Adrenal gland (tissue), 12 donors: ENCODE data around the gene SGSM1. TPM values are rescaled to one million over a fixed set of nuclear protein-coding genes. Genes with fewer than 3 reads are reported as not detected.
A peak's percentile ranks its signal among the peaks of the same experiment; 100 is the strongest.

Source experiments
- DNase-seq, 7 donors: peaks; one replicate each; pipeline ENCODE4 v3.0.0-alpha.2; 2019 to 2020
- H3K27ac ChIP-seq, 5 donors: fragments of 200-600 bp; sonication (generic) in 4 of 5; 1 replicate in 3 of 5; 2 replicates in 2 of 5; pipeline versions ENCODE4 v1.5.1 to v1.8.0; 2016 to 2020; ENCODE audit warnings: mild to moderate bottlenecking in 1 of 5
- H3K27me3 ChIP-seq: fragments of 200-600 bp; 2 replicates; pipeline ENCODE4 v1.8.0; 2021
- H3K36me3 ChIP-seq, 2 donors: fragments of 200-600 bp; replicated peaks in 1 of 2; 1 replicate in 1 of 2; 2 replicates in 1 of 2; pipeline versions ENCODE4 v1.5.1 to v1.8.0; 2018 to 2022
- H3K4me1 ChIP-seq, 2 donors: fragments of 200-600 bp; replicated peaks in 1 of 2; 1 replicate in 1 of 2; 2 replicates in 1 of 2; pipeline versions ENCODE4 v1.5.1 to v1.8.0; 2018 to 2021
- H3K4me3 ChIP-seq, 4 donors: fragments of 200-600 bp; sonication (generic) in 3 of 4; one replicate each; pipeline ENCODE4 v1.5.1; 2016 to 2018
- H3K9me3 ChIP-seq, 3 donors: fragments of 200-600 bp; sonication (generic) in 1 of 3; replicated peaks in 1 of 3; 1 replicate in 2 of 3; 2 replicates in 1 of 3; pipeline versions ENCODE4 v1.5.1 to v1.8.0; 2016 to 2021
- POLR2A ChIP-seq, 2 donors: fragments of 450-650 bp; IDR thresholded peaks; one replicate each; pipeline ENCODE4 v1.6.1; 2017; ENCODE audit warnings: antibody characterized with exemption in 2 of 2, mild to moderate bottlenecking in 2 of 2, moderate library complexity in 1 of 2
- WGBS, 4 donors: extraction: QIAGEN DNeasy Blood & Tissue Kit in 2 of 4; methylation state at CpG; one replicate each; pipeline versions ENCODE4 v1.1.5 to v1.1.7; 2013 to 2017; 5-methylcytosine and 5-hydroxymethylcytosine counted together
- intact Hi-C, 2 donors: fragments of 100-400 bp; cut with DNase I; formaldehyde crosslinking; loops; one replicate each; pipeline versions ENCODE4 v1.14.1 to v1.15.0; 2022 to 2023
- polyA plus RNA-seq, 3 donors: library from polyadenylated mRNA; stranded (reverse); fragments of 200-250 nt in 2 of 3; fragments of 350-450 nt in 1 of 3; fragmentation: Illumina TruSeq in 1 of 3; extraction: RNeasy Lipid Tissue Mini Kit (QIAGEN cat#74804) in 1 of 3; gene quantifications; one replicate each; pipeline ENCODE4 v1.2.3, GENCODE V29; 2013 to 2014
- total RNA-seq, 9 donors: library from RNA; depleted of rRNA in 4 of 9; stranded (reverse); fragments of >200 nt in 4 of 9; fragments of 120-200 nt in 1 of 9; fragmentation: NEBNext Ultra II Directional in 1 of 9; extraction: Animal tissue kit (Norgen Biotek cat#: 25700) in 1 of 9; gene quantifications; one replicate each; pipeline versions ENCODE4 v1.1.0 to v1.2.4, GENCODE V29; 2013 to 2023
- TF ChIP-seq, protein P1 (sequence below), 6 experiments: fragments of 450-650 bp in 4 of 6; fragments of 200-600 bp in 2 of 6; sonication (generic) in 1 of 6; IDR thresholded peaks; 1 replicate in 5 of 6; 2 replicates in 1 of 6; pipeline versions ENCODE4 v1.5.1 to v1.8.0; 2016 to 2021; ENCODE audit warnings: antibody characterized with exemption in 6 of 6, mild to moderate bottlenecking in 2 of 6, moderate library complexity in 1 of 6
- donor health status: healthy with polysubstance abuse.
- donor health status: Bipolar disorder and iron deficiency.
- donor health status: DM: yes; HTN: yes; CAD: no.
- donor health status: DM: no; HTN: no; CAD: no.
- donor health status: DM: no; HTN: no; CAD: no.
- donor health status: DM: yes; HTN: yes; CAD: no.

Gene SGSM1
- total and polyA plus RNA-seq, 12 donors = 1.9 to 6.8 (median 3.3) TPM

DNA sequence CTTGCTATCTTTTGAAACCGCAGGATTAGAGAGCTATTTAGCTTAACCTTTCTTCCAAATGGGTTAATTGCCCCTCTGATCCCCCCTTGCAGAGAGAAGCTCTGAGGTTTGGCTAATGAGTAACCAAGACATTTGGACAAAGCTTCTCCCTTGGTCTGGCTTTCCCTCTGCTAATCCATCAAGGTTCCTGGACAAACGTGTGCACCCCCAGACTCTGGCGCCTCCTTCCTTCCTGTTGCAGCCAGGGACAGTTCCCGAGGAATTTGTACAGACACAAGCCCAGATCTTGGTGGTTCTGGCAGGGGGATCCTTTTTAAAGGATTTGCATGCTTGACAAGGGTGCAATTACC lies 148.1 kb downstream of the SGSM1 start:
- 21 to 32% (median 28%) methylated on average over 4 of the region's 4 CpGs for WGBS, 4 donors
- Histone ChIP-seq H3K27me3 (no peaks in the 10 kb centered on the region), H3K36me3 (no peaks in the 10 kb centered on the region), H3K4me1 (peaks cover 23 to 24% of the 10 kb centered on the region in 2 donors), H3K4me3 (peak overlapping the region in 2 of 4 donors; percentile 47 to 92), H3K27ac (peak overlapping the region; percentile 85 to 96 (median 87)), H3K9me3 (no peaks in the 10 kb centered on the region)
- intact Hi-C loops = loop anchor here in 1 of 2 donors (5.0 kb wide), 2 partner anchors 73 to 93 kb away; no protein-coding TSS in a partner anchor
- TF ChIP-seq POLR2A (IDR thresholded peaks at IDR 0.05) = no peak
- TF ChIP-seq, protein P1, sequence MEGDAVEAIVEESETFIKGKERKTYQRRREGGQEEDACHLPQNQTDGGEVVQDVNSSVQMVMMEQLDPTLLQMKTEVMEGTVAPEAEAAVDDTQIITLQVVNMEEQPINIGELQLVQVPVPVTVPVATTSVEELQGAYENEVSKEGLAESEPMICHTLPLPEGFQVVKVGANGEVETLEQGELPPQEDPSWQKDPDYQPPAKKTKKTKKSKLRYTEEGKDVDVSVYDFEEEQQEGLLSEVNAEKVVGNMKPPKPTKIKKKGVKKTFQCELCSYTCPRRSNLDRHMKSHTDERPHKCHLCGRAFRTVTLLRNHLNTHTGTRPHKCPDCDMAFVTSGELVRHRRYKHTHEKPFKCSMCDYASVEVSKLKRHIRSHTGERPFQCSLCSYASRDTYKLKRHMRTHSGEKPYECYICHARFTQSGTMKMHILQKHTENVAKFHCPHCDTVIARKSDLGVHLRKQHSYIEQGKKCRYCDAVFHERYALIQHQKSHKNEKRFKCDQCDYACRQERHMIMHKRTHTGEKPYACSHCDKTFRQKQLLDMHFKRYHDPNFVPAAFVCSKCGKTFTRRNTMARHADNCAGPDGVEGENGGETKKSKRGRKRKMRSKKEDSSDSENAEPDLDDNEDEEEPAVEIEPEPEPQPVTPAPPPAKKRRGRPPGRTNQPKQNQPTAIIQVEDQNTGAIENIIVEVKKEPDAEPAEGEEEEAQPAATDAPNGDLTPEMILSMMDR (IDR thresholded peaks at IDR 0.05) = no peak
- peak in 1 of 7 donors; percentile 50 for DNase-seq

DNA sequence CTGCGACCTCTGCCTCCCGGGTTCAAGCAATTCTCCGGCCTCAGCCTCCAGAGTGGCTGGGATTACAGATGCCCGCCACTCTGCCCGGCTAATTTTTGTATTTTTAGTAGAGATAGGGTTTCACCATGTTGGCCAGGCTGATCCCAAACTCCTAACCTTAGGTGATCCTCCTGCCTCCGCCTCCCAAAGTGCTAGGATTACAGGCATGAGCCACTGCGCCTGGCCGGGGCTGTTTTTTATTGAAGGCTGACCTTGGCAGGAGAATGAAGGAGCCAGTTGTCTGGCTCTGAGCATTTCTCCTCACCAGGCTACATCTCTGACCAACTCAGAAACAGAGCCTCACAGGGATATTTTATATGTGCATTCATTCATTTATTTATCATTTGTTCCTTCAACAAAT lies 148.8 kb downstream of the SGSM1 start:
- no peaks in the 10 kb centered on the region for H3K9me3 ChIP-seq
- 52 to 64% (median 58%) methylated on average over 8 of the region's 8 CpGs for whole genome bisulfite sequencing, 4 donors
- intact Hi-C loops = loop anchor here in 1 of 2 donors (5.0 kb wide), 2 partner anchors 72 to 92 kb away; no protein-coding TSS in a partner anchor
- TF ChIP-seq POLR2A (IDR thresholded peaks at IDR 0.05) = peak in 1 of 2 donors; percentile 28
- TF ChIP-seq, protein P1 (IDR thresholded peaks at IDR 0.05) = no peak
- peak in 6 of 7 donors; percentile 50 to 76 (median 62) for DNase-seq
- peak overlapping the region; percentile 9 to 96 (median 87) for H3K27ac ChIP-seq
- peaks cover 23 to 24% of the 10 kb centered on the region in 2 donors for H3K4me1 ChIP-seq
- H3K4me3 ChIP-seq = peak overlapping the region in 1 of 4 donors; percentile 92
- no peaks in the 10 kb centered on the region for H3K36me3 ChIP-seq
- no peaks in the 10 kb centered on the region for H3K27me3 ChIP-seq

DNA sequence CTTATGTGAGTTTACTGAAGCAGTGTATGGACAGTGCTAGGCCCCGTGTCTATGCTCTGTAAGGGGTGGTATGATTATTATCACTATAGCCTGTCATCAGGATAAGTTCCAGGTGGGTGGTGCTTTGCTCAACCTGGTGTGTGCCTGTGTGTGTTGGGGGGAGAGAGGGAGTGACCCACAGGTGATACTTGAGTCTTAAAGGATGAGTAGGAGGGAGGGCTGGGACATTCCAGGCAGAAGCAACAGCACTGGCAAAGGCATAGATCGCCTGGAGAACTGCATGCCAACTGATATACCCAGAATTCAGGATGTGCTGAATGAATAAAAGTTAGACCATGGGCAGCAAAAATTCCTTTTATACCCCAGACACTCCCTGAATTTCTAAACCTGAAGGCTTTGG lies 151.0 kb downstream of the SGSM1 start:
- TF ChIP-seq POLR2A (IDR thresholded peaks at IDR 0.05) = no peak
- TF ChIP-seq, protein P1 (IDR thresholded peaks at IDR 0.05) = no peak
- no peaks in the 10 kb centered on the region for H3K36me3 ChIP-seq
- peak overlapping the region in 1 of 5 donors; percentile 6 for H3K27ac ChIP-seq
- peak in 1 of 7 donors; percentile 18 for DNase-seq
- H3K4me3 ChIP-seq = no peak overlapping the region
- H3K27me3 ChIP-seq = no peaks in the 10 kb centered on the region
- peaks cover 23 to 24% of the 10 kb centered on the region in 2 donors for H3K4me1 ChIP-seq
- H3K9me3 ChIP-seq = no peaks in the 10 kb centered on the region
- intact Hi-C loops = no loop called here
- WGBS, 4 donors = 69 to 90% (median 84%) methylated on average over 2 of the region's 2 CpGs

DNA sequence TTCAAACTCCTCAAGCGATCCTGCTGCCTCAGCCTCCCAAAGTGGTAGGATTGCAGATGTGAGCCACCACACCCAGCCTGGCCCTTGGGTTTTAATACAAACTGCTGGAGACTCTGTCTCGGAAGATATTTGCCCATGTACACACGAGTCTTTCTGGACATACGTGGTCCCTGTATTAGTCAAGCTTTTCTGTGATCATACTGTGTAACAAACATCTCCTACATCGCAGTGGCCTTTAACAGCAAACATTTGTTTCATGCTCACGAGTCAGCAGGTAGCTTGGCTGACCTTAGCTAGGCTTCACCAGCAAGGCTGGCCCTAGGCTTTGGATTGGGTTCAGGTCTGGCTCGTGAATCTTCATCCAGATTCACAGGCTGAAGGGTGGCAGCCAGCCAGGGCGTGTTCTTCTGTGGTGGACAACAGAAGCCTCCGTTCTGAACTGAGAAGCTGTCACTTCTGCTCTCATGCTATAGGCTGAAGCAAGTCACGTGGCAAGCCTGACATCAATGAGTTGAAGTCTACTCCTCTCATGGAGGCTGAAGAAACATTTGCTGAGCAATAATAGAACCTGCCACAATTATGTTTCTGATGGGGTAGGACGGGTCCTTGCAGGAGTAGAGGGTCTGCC lies 155.3 kb downstream of the SGSM1 start:
- no peaks in the 10 kb centered on the region for H3K9me3 ChIP-seq
- H3K27me3 ChIP-seq = no peaks in the 10 kb centered on the region
- peak overlapping the region in 1 of 5 donors; percentile 5 for H3K27ac ChIP-seq
- peak in 5 of 7 donors; percentile 55 to 71 (median 62) for DNase-seq
- TF ChIP-seq POLR2A (IDR thresholded peaks at IDR 0.05) = no peak
- TF ChIP-seq, protein P1 (IDR thresholded peaks at IDR 0.05) = no peak
- peaks cover 15 to 29% of the 10 kb centered on the region in 2 donors for H3K4me1 ChIP-seq
- WGBS, 4 donors = 65 to 77% (median 76%) methylated on average over 10 to 11 of the region's 11 CpGs
- H3K4me3 ChIP-seq = no peak overlapping the region
- no peaks in the 10 kb centered on the region for H3K36me3 ChIP-seq
- intact Hi-C loops = no loop called here
